ENCODE results near the gene HCAR3.
"Not testable (repeated sequence)": the region's sequence is repeated elsewhere in the genome, so short reads cannot be mapped to it uniquely, and the experiment has no call there.

The HCAR3 gene

GRCh38 chr12:122721057-122721545 lies 4.5 kb upstream of the HCAR3 start:
- DNase-seq, result no peak

- DNase-seq, result not testable (repeated sequence)
These were observed 1.4 kb downstream of the HCAR3 start for GRCh38 chr12:122715211-122715610.

GRCh38 chr12:122713491-122714188 lies 3.0 kb downstream of the HCAR3 start:
- not testable (repeated sequence) for DNase-seq

- DNase-seq, result not testable (repeated sequence)
These were observed 5.3 kb downstream of the HCAR3 start for GRCh38 chr12:122711266-122711665.

- not testable (repeated sequence) for DNase-seq
These were observed 6.3 kb downstream of the HCAR3 start for GRCh38 chr12:122710341-122710740.

- not testable (repeated sequence) for DNase-seq
These were observed 7.3 kb downstream of the HCAR3 start for GRCh38 chr12:122709287-122709686.

- not testable (repeated sequence) for DNase-seq
These were observed 12.8 kb downstream of the HCAR3 start for GRCh38 chr12:122703841-122704240.

- DNase-seq, result not testable (repeated sequence)
These were observed 13.6 kb downstream of the HCAR3 start, which contains the start of gene HCAR2 for GRCh38 chr12:122702890-122703611. TSS of gene HCAR2 (minus strand) at chr12:122703357. CDS start at chr12:122703283, 74 bp downstream.

GRCh38 chr12:122701481-122701880 lies 15.1 kb downstream of the HCAR3 start:
- not testable (repeated sequence) for DNase-seq

GRCh38 chr12:122700038-122700710 lies 16.4 kb downstream of the HCAR3 start:
- DNase-seq, result not testable (repeated sequence)

GRCh38 chr12:122696922-122697321 lies 19.7 kb downstream of the HCAR3 start:
- DNase-seq, result not testable (repeated sequence)

- DNase-seq, result no peak
These were observed 25.0 kb downstream of the HCAR3 start for GRCh38 chr12:122691566-122691965.

GRCh38 chr12:122688291-122688690 lies 28.3 kb downstream of the HCAR3 start:
- no peak for DNase-seq

GRCh38 chr12:122687086-122687485 lies 29.5 kb downstream of the HCAR3 start:
- no peak for DNase-seq

- no peak for DNase-seq
These were observed 30.1 kb downstream of the HCAR3 start for GRCh38 chr12:122686538-122686937.

- DNase-seq, result no peak
These were observed 32.3 kb downstream of the HCAR3 start for GRCh38 chr12:122684297-122684813.

- DNase-seq, result no peak
These were observed 34.8 kb downstream of the HCAR3 start for GRCh38 chr12:122681814-122682213.

- not testable (repeated sequence) for DNase-seq
These were observed 35.6 kb downstream of the HCAR3 start for GRCh38 chr12:122680989-122681388.

GRCh38 chr12:122676781-122677180 lies 39.8 kb downstream of the HCAR3 start:
- DNase-seq, result not testable (repeated sequence)

- DNase-seq, result not testable (repeated sequence)
These were observed 40.6 kb downstream of the HCAR3 start for GRCh38 chr12:122676015-122676414.

- no peak for DNase-seq
These were observed 44.1 kb downstream of the HCAR3 start for GRCh38 chr12:122672515-122672914.

- DNase-seq, result no peak
These were observed 47.1 kb downstream of the HCAR3 start for GRCh38 chr12:122669397-122670070.

All from activated naive CD4-positive, alpha-beta T cell (primary cell).